Tibial artery (tissue), 4 donors: Measurements from ENCODE around the gene PSMC3.

Source experiments
- DNase-seq, 2 donors: peaks; one replicate each; pipeline ENCODE4 v3.0.0-alpha.2; 2019
- H3K27ac ChIP-seq, 2 donors: fragments of 200-600 bp; sonication (generic) in 1 of 2; 1 replicate in 1 of 2; 2 replicates in 1 of 2; pipeline ENCODE4 v1.5.1; 2018 to 2019; ENCODE audit warnings: mild to moderate bottlenecking in 1 of 2
- H3K27me3 ChIP-seq, 2 donors: fragments of 200-600 bp; sonication (generic) in 1 of 2; one replicate each; pipeline versions ENCODE4 v1.5.1 to v1.6.0; 2016 to 2019
- H3K36me3 ChIP-seq, 3 donors: fragments of 200-600 bp; sonication (generic) in 2 of 3; one replicate each; pipeline ENCODE4 v1.5.1; 2016 to 2019; ENCODE audit warnings: mild to moderate bottlenecking in 2 of 3
- H3K4me1 ChIP-seq, 4 donors: fragments of 200-600 bp; sonication (generic) in 2 of 4; 1 replicate in 3 of 4; 2 replicates in 1 of 4; pipeline ENCODE4 v1.5.1; 2016 to 2019
- H3K4me3 ChIP-seq, 2 donors: fragments of 200-600 bp; sonication (generic) in 1 of 2; 1 replicate in 1 of 2; 2 replicates in 1 of 2; pipeline ENCODE4 v1.5.1; 2018 to 2019; ENCODE audit warnings: mild to moderate bottlenecking in 2 of 2
- H3K9me3 ChIP-seq, 3 donors: fragments of 200-600 bp; sonication (generic) in 1 of 3; one replicate each; pipeline ENCODE4 v1.5.1; 2016 to 2019
- intact Hi-C: fragments of 100-400 bp; cut with DNase I; formaldehyde crosslinking; loops from one replicate; pipeline ENCODE4 v1.15.0; 2023; ENCODE audit warnings: low total_unique reads
- TF ChIP-seq, protein P1 (sequence below), 2 experiments: fragments of 200-600 bp in 1 of 2; fragments of 450-650 bp in 1 of 2; IDR thresholded peaks; one replicate each; pipeline ENCODE4 v1.5.1; 2017 to 2019; ENCODE audit warnings: antibody characterized with exemption in 2 of 2, mild to moderate bottlenecking in 1 of 2, moderate library complexity in 1 of 2

Gene PSMC3

DNA sequence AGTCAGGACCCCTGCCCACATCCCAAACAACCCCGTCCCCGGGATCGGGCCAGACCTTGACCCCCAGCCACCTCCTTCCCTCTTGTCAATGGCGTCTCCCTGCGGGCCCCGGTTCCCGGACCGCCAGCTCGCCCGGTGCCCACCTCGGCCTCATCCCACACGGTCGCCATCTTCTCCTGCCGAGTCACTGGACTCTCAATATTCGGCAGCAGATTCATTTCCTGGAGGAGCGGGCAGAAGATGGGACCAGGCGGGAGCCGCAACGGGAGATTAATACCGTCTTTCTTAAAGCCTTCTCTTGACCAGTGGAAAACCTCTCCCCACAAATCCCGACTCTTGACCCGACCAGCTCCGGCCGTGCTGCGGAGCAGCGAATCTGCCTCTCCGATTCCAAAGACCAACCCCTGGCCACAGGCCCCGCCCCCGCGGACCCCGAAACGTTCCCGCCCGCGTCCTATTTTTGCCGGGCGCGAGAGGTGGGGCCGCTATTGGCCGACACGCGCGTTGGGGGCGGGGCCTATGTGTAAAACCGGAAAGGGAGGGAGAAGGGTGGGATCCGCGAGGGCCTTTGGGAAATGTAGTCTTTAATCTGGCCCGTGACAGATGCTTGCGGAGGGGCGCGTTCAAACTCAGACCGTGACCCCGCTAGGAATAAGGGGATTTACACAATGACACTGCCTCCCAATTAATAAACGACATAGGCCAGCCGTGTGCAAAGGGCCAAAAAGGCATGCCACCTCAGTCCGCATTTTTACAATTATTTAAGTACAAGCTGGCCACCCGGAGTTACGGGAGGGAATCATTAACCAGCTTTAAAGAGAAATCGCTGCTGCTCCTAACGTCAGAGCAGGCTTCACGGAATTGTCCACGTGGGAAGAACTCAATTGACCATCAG, at the start of gene PSMC3:
Gene PSMC3, minus strand, starts transcription at position 378 of the 895 bp plus-strand sequence. Its CDS starts 160 bp downstream, at position 218.
- Histone ChIP-seq H3K36me3 (peaks cover 34 to 40% (median 38%) of the 10 kb centered on the region in 3 donors), H3K27me3 (no peaks in the 10 kb centered on the region), H3K9me3 (no peaks in the 10 kb centered on the region), H3K4me3 (peak within 1 kb of the TSS; percentile 83 to 87), H3K27ac (peak within 1 kb of the TSS; percentile 93 to 95), H3K4me1 (peaks cover 0 to 17% (median 12%) of the 10 kb centered on the region in 4 donors)
- intact Hi-C loops = no loop called here
- peak; percentile 98 to 99 for DNase-seq
- TF ChIP-seq, protein P1, sequence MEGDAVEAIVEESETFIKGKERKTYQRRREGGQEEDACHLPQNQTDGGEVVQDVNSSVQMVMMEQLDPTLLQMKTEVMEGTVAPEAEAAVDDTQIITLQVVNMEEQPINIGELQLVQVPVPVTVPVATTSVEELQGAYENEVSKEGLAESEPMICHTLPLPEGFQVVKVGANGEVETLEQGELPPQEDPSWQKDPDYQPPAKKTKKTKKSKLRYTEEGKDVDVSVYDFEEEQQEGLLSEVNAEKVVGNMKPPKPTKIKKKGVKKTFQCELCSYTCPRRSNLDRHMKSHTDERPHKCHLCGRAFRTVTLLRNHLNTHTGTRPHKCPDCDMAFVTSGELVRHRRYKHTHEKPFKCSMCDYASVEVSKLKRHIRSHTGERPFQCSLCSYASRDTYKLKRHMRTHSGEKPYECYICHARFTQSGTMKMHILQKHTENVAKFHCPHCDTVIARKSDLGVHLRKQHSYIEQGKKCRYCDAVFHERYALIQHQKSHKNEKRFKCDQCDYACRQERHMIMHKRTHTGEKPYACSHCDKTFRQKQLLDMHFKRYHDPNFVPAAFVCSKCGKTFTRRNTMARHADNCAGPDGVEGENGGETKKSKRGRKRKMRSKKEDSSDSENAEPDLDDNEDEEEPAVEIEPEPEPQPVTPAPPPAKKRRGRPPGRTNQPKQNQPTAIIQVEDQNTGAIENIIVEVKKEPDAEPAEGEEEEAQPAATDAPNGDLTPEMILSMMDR (IDR thresholded peaks at IDR 0.05) = no peak

DNA sequence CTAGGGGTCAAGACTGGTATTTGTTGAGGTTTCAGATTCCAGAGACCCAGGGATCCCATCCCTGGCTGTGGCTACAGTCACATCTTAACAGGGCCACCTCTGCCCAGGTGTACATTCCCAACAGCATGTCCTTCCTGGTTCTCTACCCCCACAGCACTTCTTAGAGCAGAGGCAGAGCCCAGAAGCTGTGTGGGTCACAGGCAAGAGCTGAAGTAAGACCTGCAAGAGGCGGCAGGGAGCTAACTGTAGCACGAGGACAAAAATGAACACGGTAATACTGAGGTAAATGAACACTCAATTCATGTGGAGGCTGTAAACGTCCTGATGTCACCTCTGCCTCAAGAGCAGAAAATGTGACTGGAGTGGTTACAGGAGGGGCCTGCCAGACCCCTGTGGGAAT, 44.4 kb upstream of the PSMC3 start:
- H3K9me3 ChIP-seq = no peaks in the 10 kb centered on the region
- intact Hi-C loops = no loop called here
- DNase-seq = no peak
- H3K4me1 ChIP-seq = peaks cover 0 to 47% (median 19%) of the 10 kb centered on the region in 4 donors
- TF ChIP-seq, protein P1 (IDR thresholded peaks at IDR 0.05) = no peak
- peak overlapping the region; percentile 19 to 44 for H3K27ac ChIP-seq
- no peaks in the 10 kb centered on the region for H3K27me3 ChIP-seq
- peaks cover 52 to 65% (median 61%) of the 10 kb centered on the region in 3 donors for H3K36me3 ChIP-seq
- H3K4me3 ChIP-seq = no peak overlapping the region

DNA sequence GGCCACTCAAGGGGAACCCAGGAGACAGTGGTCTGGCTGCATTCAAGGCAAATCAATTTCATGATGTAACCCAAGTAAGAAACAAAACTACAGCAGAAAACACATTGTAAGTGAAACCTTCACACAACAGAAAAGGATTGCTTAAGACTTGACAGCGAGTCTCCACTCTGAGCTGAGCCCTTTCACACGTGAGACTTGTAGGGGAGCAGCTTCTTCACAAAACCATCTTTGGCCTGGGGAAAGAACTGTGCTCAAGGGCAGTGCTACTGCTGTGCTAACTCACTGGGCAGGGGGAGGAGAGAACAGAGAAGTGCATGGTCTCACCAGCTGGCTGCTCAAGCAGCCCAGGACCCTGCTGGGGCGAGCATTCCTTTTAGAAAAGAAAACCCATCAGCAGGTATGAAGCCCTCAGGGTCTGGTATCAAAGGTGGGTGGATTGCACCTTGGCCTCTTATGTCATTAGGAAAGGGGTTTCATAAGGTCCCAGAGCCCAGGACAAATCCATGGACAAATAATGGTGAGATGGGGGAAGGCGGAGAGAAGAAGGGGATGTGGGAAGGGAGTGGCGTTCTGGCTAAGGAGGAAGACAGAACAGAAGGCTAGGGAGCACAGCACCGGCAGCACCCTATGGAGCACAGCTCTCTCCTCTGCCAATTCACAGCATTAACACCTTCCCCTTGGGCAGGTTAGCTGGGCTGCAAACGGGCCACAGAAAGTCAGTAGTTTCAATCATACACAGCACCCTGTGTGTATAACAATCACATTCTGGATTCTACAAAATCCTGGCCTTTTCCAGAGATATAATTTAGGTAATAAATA, 43.3 kb upstream of the PSMC3 start:
- intact Hi-C loops = no loop called here
- Histone ChIP-seq H3K9me3 (no peaks in the 10 kb centered on the region), H3K36me3 (peaks cover 41 to 55% (median 50%) of the 10 kb centered on the region in 3 donors), H3K27me3 (no peaks in the 10 kb centered on the region), H3K4me1 (peaks cover 0 to 54% (median 19%) of the 10 kb centered on the region in 4 donors), H3K27ac (peak overlapping the region; percentile 19 to 44), H3K4me3 (no peak overlapping the region)
- peak in 1 of 2 donors; percentile 45 for DNase-seq
- TF ChIP-seq, protein P1 (IDR thresholded peaks at IDR 0.05) = no peak

DNA sequence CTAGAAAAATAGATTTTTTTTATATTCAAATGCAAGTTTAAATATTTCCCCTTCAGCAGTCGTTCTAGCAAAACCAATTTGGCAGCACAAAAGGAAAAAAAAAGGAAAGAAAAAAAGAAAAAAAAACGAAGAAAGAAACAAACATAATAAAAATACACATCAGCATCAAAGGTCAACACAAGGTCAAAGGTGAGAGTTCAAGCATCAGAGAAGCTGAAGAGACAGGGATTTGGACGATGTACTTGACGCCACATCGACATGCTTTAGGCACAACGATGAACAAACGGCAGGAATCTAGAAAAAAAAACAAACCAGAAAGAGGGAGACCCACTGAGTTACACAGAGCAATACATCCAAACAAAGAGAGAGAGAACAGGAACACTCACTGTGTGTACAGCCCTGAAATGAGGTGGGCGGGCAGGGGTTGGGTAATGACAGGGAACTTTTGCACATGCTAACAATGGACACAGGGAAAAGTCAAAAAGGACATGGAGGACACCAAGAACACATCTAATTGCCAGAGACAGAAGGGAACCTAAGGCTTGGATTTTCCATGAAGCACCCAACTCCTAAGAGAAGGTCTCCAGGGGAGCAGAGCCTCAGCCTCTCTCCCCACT, 42.5 kb upstream of the PSMC3 start:
- Histone ChIP-seq H3K27me3 (no peaks in the 10 kb centered on the region), H3K4me1 (peaks cover 0 to 54% (median 19%) of the 10 kb centered on the region in 4 donors), H3K27ac (peak overlapping the region; percentile 19 to 44), H3K4me3 (no peak overlapping the region), H3K9me3 (no peaks in the 10 kb centered on the region), H3K36me3 (peaks cover 32 to 54% (median 41%) of the 10 kb centered on the region in 3 donors)
- TF ChIP-seq, protein P1 (IDR thresholded peaks at IDR 0.05) = no peak
- DNase-seq = peak in 1 of 2 donors; percentile 34
- intact Hi-C loops = no loop called here

DNA sequence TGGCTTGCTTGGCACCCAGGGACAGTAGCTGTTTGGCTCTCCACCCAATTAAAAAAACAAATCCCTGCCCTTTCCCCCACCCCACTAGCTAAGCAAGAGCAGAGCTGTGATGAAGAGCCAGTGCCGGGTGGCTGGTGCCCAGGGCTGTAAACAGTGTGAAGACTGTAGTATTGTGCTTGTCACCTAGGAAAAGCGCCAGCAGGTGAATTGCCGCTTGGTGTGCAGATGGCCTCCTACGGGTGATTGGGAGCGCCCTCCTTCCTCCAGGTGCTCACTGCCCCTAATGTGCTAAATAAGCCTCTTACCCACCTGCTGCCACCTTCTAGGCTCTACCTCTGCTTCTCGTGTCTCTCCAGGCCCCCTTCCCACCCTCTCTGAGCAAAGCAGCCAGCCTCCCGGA, 41.1 kb upstream of the PSMC3 start:
- Histone ChIP-seq H3K27ac (peak overlapping the region; percentile 27 to 55), H3K9me3 (no peaks in the 10 kb centered on the region), H3K4me3 (no peak overlapping the region), H3K4me1 (peaks cover 0 to 54% (median 19%) of the 10 kb centered on the region in 4 donors), H3K27me3 (no peaks in the 10 kb centered on the region), H3K36me3 (peaks cover 19 to 43% (median 27%) of the 10 kb centered on the region in 3 donors)
- TF ChIP-seq, protein P1 (IDR thresholded peaks at IDR 0.05) = no peak
- DNase-seq = peak in 1 of 2 donors; percentile 51
- intact Hi-C loops = no loop called here
